ENCODE results near the gene DDR2.
"Not testable (repeated sequence)": the region's sequence is repeated elsewhere in the genome, so short reads cannot be mapped to it uniquely, and the experiment has no call there.

The DDR2 gene

DNA sequence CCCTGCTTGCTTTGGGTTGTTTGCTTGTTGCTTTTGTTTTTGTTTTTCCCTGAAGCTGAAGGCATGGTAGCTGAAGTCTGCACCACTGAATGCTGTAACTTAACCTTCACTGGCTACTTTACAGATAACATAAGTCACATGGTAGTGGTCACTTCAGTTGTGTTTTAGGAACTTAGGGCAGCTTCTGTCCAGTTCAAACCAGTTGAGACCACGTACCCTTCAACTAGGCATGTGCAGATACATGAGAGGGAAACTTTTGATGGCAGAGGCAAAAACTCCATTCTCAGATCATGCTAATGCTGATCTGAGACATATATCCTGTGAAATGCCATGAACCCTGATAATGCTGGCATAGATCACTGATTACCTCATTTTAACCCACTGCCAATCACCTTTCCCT lies 186.4 kb downstream of the DDR2 start:
- not testable (repeated sequence) for H3K79me2 ChIP-seq (ENCODE audit: insufficient read depth, low read length); H3K4me1 ChIP-seq (ENCODE audit: insufficient read depth, low read length); H3K9ac ChIP-seq (ENCODE audit: low read depth, low read length); H3K36me3 ChIP-seq (ENCODE audit: insufficient read depth, low read length); H3K4me2 ChIP-seq (ENCODE audit: insufficient read depth, low read length); H3K27ac ChIP-seq (ENCODE audit: low read length); H3K27me3 ChIP-seq (ENCODE audit: insufficient read depth, low read length, poor library complexity); H3K4me3 ChIP-seq (ENCODE audit: low read depth in 1 of 2, low read length in 2 of 2); DNase-seq; ATAC-seq (ENCODE audit: insufficient read depth, low read depth); H2AFZ ChIP-seq (ENCODE audit: low read depth, low read length); H4K20me1 ChIP-seq (ENCODE audit: insufficient read depth, low read length); H3K9me3 ChIP-seq (ENCODE audit: insufficient read depth, low read length, severe bottlenecking)

DNA sequence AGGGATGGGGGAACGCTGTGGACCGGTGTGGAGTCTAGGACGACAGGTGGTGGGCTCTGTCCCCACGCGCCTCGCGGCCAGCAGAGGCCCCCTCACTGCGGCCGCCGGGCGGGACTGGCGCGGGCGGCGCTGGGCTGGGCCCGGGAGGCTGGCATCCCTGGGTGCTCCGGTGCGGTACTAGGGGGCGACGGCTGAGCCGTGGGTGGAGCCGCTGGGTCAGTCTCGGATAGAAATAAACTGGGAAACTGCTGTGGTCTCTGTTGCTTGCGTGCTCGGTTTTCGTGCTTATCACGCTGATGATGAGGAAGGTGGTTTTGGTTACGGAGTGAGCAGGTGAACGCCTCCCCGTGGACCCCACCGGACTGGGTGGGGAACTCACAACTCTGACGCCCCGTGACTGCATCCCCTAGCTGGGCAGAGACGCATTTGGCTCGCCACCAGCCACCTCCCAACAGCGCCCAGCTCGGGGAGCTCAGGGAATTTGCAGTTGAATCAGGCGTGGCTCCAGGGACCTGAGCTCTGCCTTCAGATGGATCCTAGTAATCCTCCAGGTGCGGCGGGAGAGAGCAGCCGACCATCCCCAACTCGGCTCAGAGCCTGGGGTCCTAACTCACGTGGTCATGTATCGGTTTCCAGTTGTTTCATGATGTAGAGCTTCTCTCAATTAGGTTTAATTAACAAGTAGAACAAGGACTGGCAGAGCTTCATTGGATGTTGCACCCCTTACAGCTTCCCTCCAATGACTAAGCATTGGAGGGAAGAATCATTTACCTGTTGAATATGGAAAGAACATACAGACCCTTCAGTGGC lies 190.3 kb downstream of the DDR2 start:
- no peak overlapping the region for H3K4me2 ChIP-seq (ENCODE audit: insufficient read depth, low read length)
- no peaks in the 10 kb centered on the region for H3K79me2 ChIP-seq (ENCODE audit: insufficient read depth, low read length)
- H3K27ac ChIP-seq (ENCODE audit: low read length): no peak overlapping the region
- H3K4me1 ChIP-seq (ENCODE audit: insufficient read depth, low read length): no peaks in the 10 kb centered on the region
- H2AFZ ChIP-seq (ENCODE audit: low read depth, low read length): no peak overlapping the region
- H3K36me3 ChIP-seq (ENCODE audit: insufficient read depth, low read length): no peaks in the 10 kb centered on the region
- DNase-seq (no peak), ATAC-seq (ENCODE audit: insufficient read depth, low read depth) (no peak)
- no peak overlapping the region for H3K9ac ChIP-seq (ENCODE audit: low read depth, low read length)
- no peak for TF ChIP-seq EZH2 (IDR thresholded peaks at IDR 0.05; ENCODE audit: borderline replicate concordance, low read depth, low read length, severe bottlenecking)
- TF ChIP-seq, protein P1, sequence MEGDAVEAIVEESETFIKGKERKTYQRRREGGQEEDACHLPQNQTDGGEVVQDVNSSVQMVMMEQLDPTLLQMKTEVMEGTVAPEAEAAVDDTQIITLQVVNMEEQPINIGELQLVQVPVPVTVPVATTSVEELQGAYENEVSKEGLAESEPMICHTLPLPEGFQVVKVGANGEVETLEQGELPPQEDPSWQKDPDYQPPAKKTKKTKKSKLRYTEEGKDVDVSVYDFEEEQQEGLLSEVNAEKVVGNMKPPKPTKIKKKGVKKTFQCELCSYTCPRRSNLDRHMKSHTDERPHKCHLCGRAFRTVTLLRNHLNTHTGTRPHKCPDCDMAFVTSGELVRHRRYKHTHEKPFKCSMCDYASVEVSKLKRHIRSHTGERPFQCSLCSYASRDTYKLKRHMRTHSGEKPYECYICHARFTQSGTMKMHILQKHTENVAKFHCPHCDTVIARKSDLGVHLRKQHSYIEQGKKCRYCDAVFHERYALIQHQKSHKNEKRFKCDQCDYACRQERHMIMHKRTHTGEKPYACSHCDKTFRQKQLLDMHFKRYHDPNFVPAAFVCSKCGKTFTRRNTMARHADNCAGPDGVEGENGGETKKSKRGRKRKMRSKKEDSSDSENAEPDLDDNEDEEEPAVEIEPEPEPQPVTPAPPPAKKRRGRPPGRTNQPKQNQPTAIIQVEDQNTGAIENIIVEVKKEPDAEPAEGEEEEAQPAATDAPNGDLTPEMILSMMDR (IDR thresholded peaks at IDR 0.05; ENCODE audit: borderline replicate concordance, extremely low read depth, low read length, poor library complexity, severe bottlenecking): no peak
- H4K20me1 ChIP-seq (ENCODE audit: insufficient read depth, low read length): no peaks in the 10 kb centered on the region
- H3K4me3 ChIP-seq (ENCODE audit: low read depth in 1 of 2, low read length in 2 of 2): no peak overlapping the region
- no peaks in the 10 kb centered on the region for H3K9me3 ChIP-seq (ENCODE audit: insufficient read depth, low read length, severe bottlenecking)
- no peaks in the 10 kb centered on the region for H3K27me3 ChIP-seq (ENCODE audit: insufficient read depth, low read length, poor library complexity)

DNA sequence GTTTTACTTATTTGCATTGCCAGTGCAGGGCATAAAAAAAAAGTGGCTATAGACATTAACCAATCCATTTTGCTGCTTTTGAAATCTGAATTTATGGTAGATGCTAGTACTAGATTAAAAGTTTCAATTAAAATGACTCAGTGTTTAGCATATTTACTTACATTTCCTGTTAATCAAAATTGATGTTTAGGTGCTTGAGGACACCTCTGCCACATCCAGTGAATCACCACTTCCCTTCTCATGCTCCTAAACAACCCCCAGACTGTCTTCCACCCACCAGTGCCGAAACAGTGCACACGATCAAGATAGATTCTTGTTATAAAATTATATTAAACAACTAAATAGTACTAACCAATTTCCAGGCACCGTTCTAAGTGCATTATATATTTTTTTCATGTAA lies 191.0 kb downstream of the DDR2 start:
- no peaks in the 10 kb centered on the region for H3K79me2 ChIP-seq (ENCODE audit: insufficient read depth, low read length)
- H3K27ac ChIP-seq (ENCODE audit: low read length): no peak overlapping the region
- DNase-seq: no peak
- no peaks in the 10 kb centered on the region for H3K27me3 ChIP-seq (ENCODE audit: insufficient read depth, low read length, poor library complexity)
- no peak overlapping the region for H3K4me2 ChIP-seq (ENCODE audit: insufficient read depth, low read length)
- no peaks in the 10 kb centered on the region for H3K36me3 ChIP-seq (ENCODE audit: insufficient read depth, low read length)
- H2AFZ ChIP-seq (ENCODE audit: low read depth, low read length): no peak overlapping the region
- H4K20me1 ChIP-seq (ENCODE audit: insufficient read depth, low read length): no peaks in the 10 kb centered on the region
- TF ChIP-seq EZH2 (IDR thresholded peaks at IDR 0.05; ENCODE audit: borderline replicate concordance, low read depth, low read length, severe bottlenecking): no peak
- TF ChIP-seq, protein P1 (IDR thresholded peaks at IDR 0.05; ENCODE audit: borderline replicate concordance, extremely low read depth, low read length, poor library complexity, severe bottlenecking): no peak
- no peaks in the 10 kb centered on the region for H3K4me1 ChIP-seq (ENCODE audit: insufficient read depth, low read length)
- no peaks in the 10 kb centered on the region for H3K9me3 ChIP-seq (ENCODE audit: insufficient read depth, low read length, severe bottlenecking)
- H3K9ac ChIP-seq (ENCODE audit: low read depth, low read length): no peak overlapping the region
- H3K4me3 ChIP-seq (ENCODE audit: low read depth in 1 of 2, low read length in 2 of 2): no peak overlapping the region
- ATAC-seq (ENCODE audit: insufficient read depth, low read depth): no peak

DNA sequence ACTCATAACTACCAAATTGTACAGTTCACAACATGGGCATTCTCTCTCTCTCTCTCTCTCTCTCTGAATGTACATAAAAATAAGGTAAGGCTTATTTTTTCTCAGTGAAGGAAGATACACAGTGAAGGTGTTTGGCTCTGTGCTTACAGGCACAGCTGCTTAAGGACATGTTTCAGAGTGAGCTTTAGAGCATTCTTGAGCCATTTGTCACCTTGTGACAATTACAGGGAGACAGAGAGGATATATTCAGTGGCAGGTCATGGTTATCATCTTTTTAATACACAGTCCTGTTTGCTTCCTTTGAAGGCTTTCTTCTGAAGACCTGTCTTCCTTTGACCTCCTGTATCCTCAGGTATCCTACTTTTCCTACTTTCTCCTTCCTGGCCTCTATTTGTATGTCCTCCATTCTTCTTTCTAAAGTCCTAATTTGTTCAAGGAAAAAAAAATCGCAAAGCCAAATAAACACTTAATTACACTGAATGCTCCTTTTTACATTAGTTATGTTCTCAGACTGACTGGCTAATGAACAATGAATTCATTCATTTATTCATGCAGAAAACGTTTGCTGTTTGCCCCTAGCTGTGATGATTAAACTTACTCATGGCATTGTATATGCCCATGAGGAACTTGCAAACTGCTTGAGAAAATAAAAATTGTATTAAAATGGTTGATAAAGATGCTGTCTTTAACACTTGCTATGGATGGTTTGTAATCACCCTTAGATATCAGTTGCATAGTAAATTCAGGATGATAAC lies 191.7 kb downstream of the DDR2 start:
- no peaks in the 10 kb centered on the region for H3K9me3 ChIP-seq (ENCODE audit: insufficient read depth, low read length, severe bottlenecking)
- no peak overlapping the region for H3K9ac ChIP-seq (ENCODE audit: low read depth, low read length)
- no peaks in the 10 kb centered on the region for H3K4me1 ChIP-seq (ENCODE audit: insufficient read depth, low read length)
- H3K4me2 ChIP-seq (ENCODE audit: insufficient read depth, low read length): no peak overlapping the region
- no peak overlapping the region for H3K27ac ChIP-seq (ENCODE audit: low read length)
- H3K79me2 ChIP-seq (ENCODE audit: insufficient read depth, low read length): no peaks in the 10 kb centered on the region
- no peak overlapping the region for H2AFZ ChIP-seq (ENCODE audit: low read depth, low read length)
- TF ChIP-seq EZH2 (IDR thresholded peaks at IDR 0.05; ENCODE audit: borderline replicate concordance, low read depth, low read length, severe bottlenecking): no peak
- TF ChIP-seq, protein P1 (IDR thresholded peaks at IDR 0.05; ENCODE audit: borderline replicate concordance, extremely low read depth, low read length, poor library complexity, severe bottlenecking): no peak
- no peak for DNase-seq
- H4K20me1 ChIP-seq (ENCODE audit: insufficient read depth, low read length): no peaks in the 10 kb centered on the region
- no peak for ATAC-seq (ENCODE audit: insufficient read depth, low read depth)
- H3K4me3 ChIP-seq (ENCODE audit: low read depth in 1 of 2, low read length in 2 of 2): no peak overlapping the region
- H3K27me3 ChIP-seq (ENCODE audit: insufficient read depth, low read length, poor library complexity): no peaks in the 10 kb centered on the region
- H3K36me3 ChIP-seq (ENCODE audit: insufficient read depth, low read length): no peaks in the 10 kb centered on the region

Data from DND-41 (cell line).